T-cell (primary cell): ENCODE results near the gene EYA4. TPM values are rescaled to one million over a fixed set of nuclear protein-coding genes. Genes with fewer than 3 reads are reported as not detected.

Source experiments
- ATAC-seq, 4 experiments: fragments of 200-7000 bp in 3 of 4; fragments of 150-1000 bp in 1 of 4; cut with Tn5 transposase; replicated peaks in 1 of 4; 1 replicate in 3 of 4; 2 replicates in 1 of 4; pipeline ENCODE4 v1.10.0; 2021; ENCODE audit warnings: moderate library complexity in 3 of 4, mild to moderate bottlenecking in 2 of 4, moderate number of reproducible peaks in 1 of 4
- CTCF ChIA-PET, 2 donors: fragments of 300-600 bp; sonication (Branson Sonifier 250); formaldehyde crosslinking; loops; one replicate each; lab custom pipeline; 2022; ENCODE audit warnings: antibody characterized with exemption in 2 of 2; lab: Charles Lee
- POLR2A ChIA-PET, 2 donors: fragments of 300-600 bp; sonication (Branson Sonifier 250); formaldehyde crosslinking; loops; one replicate each; lab custom pipeline; 2022; ENCODE audit warnings: antibody characterized with exemption in 2 of 2; lab: Charles Lee
- DNase-seq, 35 experiments: peaks; one replicate each; pipeline versions ENCODE4 v3.0.0 to v3.0.0-alpha.2; 2013 to 2023
- H3K27ac ChIP-seq: one replicate; pipeline ENCODE4 v1.5.1; 2013; ENCODE audit warnings: low read length
- H3K27me3 ChIP-seq, 2 experiments: replicated peaks in 1 of 2; 1 replicate in 1 of 2; 2 replicates in 1 of 2; pipeline versions ENCODE4 v1.6.1 to v1.7.0; 2013; ENCODE audit warnings: low read length in 1 of 2, mixed read lengths in 1 of 2; ENCODE audit not compliant: control insufficient read depth in 2 of 2, insufficient read depth in 2 of 2; ENCODE audit errors: extremely low read depth in 1 of 2
- H3K36me3 ChIP-seq, 2 donors: 1 replicate in 1 of 2; 2 replicates in 1 of 2; pipeline versions ENCODE4 v1.6.1 to v1.7.0; 2013; ENCODE audit warnings: low read length in 1 of 2; ENCODE audit not compliant: control insufficient read depth in 2 of 2, insufficient read depth in 1 of 2; ENCODE audit errors: extremely low read depth in 1 of 2
- H3K4me1 ChIP-seq, 2 experiments: 1 replicate in 1 of 2; 2 replicates in 1 of 2; pipeline versions ENCODE4 v1.6.1 to v1.7.0; 2013; ENCODE audit warnings: low read length in 2 of 2, mixed read lengths in 1 of 2; ENCODE audit not compliant: insufficient read depth in 2 of 2, control insufficient read depth in 1 of 2; ENCODE audit errors: extremely low read depth in 1 of 2
- H3K4me3 ChIP-seq, 2 donors: 1 replicate in 1 of 2; 2 replicates in 1 of 2; pipeline versions ENCODE4 v1.5.1 to v1.7.0; 2013; ENCODE audit warnings: mild to moderate bottlenecking in 2 of 2, low read length in 1 of 2, moderate library complexity in 1 of 2; ENCODE audit not compliant: control insufficient read depth in 1 of 2; ENCODE audit errors: extremely low read depth in 1 of 2
- H3K9me3 ChIP-seq: 2 replicates; pipeline ENCODE4 v1.7.0; 2013
- H3K27ac Mint-ChIP-seq, 2 donors: one replicate each; pipeline ENCODE4 v1.8.0; 2020 to 2021; ENCODE audit warnings: mild to moderate bottlenecking in 2 of 2, mixed read lengths in 2 of 2
- H3K27me3 Mint-ChIP-seq, 2 donors: one replicate each; pipeline ENCODE4 v1.8.0; 2021 to 2022; ENCODE audit warnings: mixed read lengths in 2 of 2
- H3K36me3 Mint-ChIP-seq: one replicate; pipeline ENCODE4 v1.8.0; 2021; ENCODE audit warnings: mixed read lengths
- H3K4me1 Mint-ChIP-seq, 3 donors: one replicate each; pipeline ENCODE4 v1.8.0; 2020 to 2022; ENCODE audit warnings: mixed read lengths in 3 of 3, mild to moderate bottlenecking in 1 of 3
- H3K4me3 Mint-ChIP-seq, 3 donors: one replicate each; pipeline ENCODE4 v1.8.0; 2020 to 2022; ENCODE audit warnings: mild to moderate bottlenecking in 3 of 3, mixed read lengths in 3 of 3, moderate library complexity in 3 of 3
- H3K9me3 Mint-ChIP-seq, 3 donors: one replicate each; pipeline ENCODE4 v1.8.0; 2020 to 2022; ENCODE audit warnings: mixed read lengths in 3 of 3
- WGBS: methylation state at CpG from one replicate; pipeline ENCODE4 v1.1.5; 2013; ENCODE audit warnings: missing lambda C conversion rate; ENCODE audit not compliant: insufficient coverage; 5-methylcytosine and 5-hydroxymethylcytosine counted together
- total RNA-seq, 35 experiments: library from RNA in 6 of 35; stranded (reverse) in 6 of 35; fragments of 120-200 nt in 1 of 35; gene quantifications; one replicate each; pipeline versions ENCODE4 v1.2.1 to v1.2.4 and lab custom pipeline; 2013 to 2026

Gene EYA4, protein sequence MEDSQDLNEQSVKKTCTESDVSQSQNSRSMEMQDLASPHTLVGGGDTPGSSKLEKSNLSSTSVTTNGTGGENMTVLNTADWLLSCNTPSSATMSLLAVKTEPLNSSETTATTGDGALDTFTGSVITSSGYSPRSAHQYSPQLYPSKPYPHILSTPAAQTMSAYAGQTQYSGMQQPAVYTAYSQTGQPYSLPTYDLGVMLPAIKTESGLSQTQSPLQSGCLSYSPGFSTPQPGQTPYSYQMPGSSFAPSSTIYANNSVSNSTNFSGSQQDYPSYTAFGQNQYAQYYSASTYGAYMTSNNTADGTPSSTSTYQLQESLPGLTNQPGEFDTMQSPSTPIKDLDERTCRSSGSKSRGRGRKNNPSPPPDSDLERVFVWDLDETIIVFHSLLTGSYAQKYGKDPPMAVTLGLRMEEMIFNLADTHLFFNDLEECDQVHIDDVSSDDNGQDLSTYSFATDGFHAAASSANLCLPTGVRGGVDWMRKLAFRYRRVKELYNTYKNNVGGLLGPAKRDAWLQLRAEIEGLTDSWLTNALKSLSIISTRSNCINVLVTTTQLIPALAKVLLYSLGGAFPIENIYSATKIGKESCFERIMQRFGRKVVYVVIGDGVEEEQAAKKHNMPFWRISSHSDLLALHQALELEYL
- total RNA-seq: under 1 TPM in 1 of 5 donors, not detected in 4; 0.22 TPM
- not detected for total RNA-seq (2013)
- total RNA-seq (lab: John Stamatoyannopoulos, UW): 0 to 0.55 (median 0) reads per million in 29 experiments

DNA sequence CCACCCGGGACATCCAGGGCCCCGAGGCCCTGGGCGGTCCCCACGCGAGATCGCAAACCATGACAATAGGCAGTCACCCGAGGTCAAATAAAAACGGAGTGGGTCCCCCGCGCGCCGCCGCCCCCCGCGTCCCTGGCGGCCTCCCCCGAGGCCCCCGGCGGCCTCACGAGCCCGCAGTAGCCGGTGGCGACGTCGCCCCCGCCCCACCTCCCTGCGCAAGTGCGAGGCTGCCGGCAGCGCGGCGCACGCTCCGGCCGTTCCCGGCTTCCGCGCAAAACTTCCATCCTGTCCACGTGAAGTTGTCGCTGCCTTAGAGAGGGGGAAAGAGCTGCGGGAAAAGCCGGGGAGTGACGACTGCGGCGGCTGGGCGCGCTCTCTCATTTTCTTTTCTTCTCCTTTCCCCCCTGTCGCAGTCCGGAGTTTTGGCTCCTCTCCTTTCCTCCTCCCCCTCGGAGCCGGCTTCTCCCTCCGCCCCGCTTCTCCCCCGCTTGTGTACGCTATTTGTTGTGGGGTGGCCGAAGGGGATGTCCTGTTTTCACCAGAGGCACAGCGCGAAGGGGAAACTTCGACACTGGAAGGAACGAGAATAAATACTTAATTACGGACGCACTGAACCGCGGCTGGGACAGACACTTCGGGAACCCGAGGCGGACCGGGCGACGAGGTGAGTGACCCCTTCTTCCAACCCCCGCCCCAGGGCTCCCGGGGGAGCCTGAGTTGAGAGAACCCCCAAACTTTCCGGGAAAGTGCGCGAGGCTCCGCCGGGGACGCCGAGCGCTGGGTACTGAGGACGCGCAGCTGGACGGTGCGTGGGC lies at the start of gene EYA4:
Gene EYA4, plus strand, starts transcription at position 272 of the 815 bp plus-strand sequence. CDS start 33,424 bp downstream, outside the sequence.
- POLR2A ChIA-PET: no interaction called here
- H3K36me3 ChIP-seq: no peaks in the 10 kb centered on the region

DNA sequence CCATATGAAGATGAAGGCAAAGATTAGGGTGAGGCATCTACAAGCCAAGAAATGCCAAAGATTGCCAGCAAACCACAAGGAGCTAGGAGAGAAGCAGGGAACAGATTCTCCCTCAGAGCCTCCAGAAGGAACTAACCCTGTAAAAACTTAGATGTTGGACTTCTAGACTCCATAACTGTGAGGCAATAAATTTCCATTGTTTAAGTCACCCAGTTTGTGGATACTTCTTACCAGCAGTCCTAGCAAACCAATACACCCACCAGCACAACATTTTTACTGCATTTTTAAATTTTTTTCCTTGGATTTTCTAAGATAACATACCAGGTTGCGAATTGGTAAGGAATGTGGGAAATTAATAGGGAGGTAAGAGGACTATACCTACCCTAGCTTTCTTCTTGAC lies 47.8 kb upstream of the EYA4 start:
- Histone ChIP-seq H3K4me1 (no peaks in the 10 kb centered on the region), H3K9me3 (no peaks in the 10 kb centered on the region), H3K27ac (no peak overlapping the region), H3K27me3 (no peaks in the 10 kb centered on the region), H3K4me3 (no peak overlapping the region), H3K36me3 (no peaks in the 10 kb centered on the region)
- no peak for DNase-seq
- no peaks in the 10 kb centered on the region for H3K36me3 Mint-ChIP-seq
- H3K4me1 Mint-ChIP-seq: no peaks in the 10 kb centered on the region
- CTCF ChIA-PET: no interaction called here
- POLR2A ChIA-PET: no interaction called here
- no peaks in the 10 kb centered on the region for H3K9me3 Mint-ChIP-seq
- H3K27ac Mint-ChIP-seq: no peak overlapping the region
- no peak overlapping the region for H3K4me3 Mint-ChIP-seq
- no peak for ATAC-seq
- no CpG with 5 or more reads among the region's 1 CpG for WGBS
- H3K27me3 Mint-ChIP-seq: peaks cover 0 to 3% of the 10 kb centered on the region in 2 donors

More for the DNA sequence above, at the start of gene EYA4:
- no peak within 1 kb of the TSS for H3K4me3 ChIP-seq
- Mint-ChIP-seq H3K4me3 (peak within 1 kb of the TSS in 1 of 3 donors; percentile 30), H3K36me3 (no peaks in the 10 kb centered on the region), H3K27ac (peak within 1 kb of the TSS in 1 of 2 donors; percentile 27), H3K9me3 (no peaks in the 10 kb centered on the region), H3K27me3 (peaks cover 27 to 51% of the 10 kb centered on the region in 2 donors), H3K4me1 (peaks cover 0 to 16% (median 16%) of the 10 kb centered on the region in 3 donors)
- WGBS: 7% methylated on average over 67 of the region's 84 CpGs
- H3K27me3 ChIP-seq: peaks cover 25 to 29% of the 10 kb centered on the region in 2 experiments
- H3K9me3 ChIP-seq: no peaks in the 10 kb centered on the region
- no peaks in the 10 kb centered on the region for H3K4me1 ChIP-seq
- CTCF ChIA-PET: no interaction called here
- H3K27ac ChIP-seq: no peak within 1 kb of the TSS
- no peak for ATAC-seq
- no peak for DNase-seq

DNA sequence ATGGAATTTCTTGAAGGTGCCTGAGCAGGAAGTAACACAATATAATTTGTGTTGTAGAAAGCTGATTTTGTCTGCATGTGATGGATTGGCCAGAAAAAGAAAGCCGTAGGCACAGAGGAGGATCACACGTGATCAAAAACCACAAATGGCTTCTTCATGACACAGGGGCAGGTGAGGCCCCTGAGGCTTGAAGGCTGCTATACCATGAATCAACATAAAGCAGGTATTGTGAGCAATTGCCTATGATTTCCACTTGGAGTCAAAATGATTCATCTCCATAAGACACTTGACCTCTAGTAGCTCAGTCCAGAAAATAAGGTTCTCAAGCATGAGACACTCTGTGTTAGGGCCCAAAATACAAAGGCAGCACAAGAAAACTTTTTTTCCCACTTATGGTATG lies 42.4 kb upstream of the EYA4 start:
- WGBS: 58% methylated on average over 2 of the region's 2 CpGs
- Histone ChIP-seq H3K4me1 (no peaks in the 10 kb centered on the region), H3K27ac (no peak overlapping the region), H3K27me3 (no peaks in the 10 kb centered on the region), H3K9me3 (no peaks in the 10 kb centered on the region), H3K36me3 (no peaks in the 10 kb centered on the region), H3K4me3 (no peak overlapping the region)
- Mint-ChIP-seq H3K4me1 (no peaks in the 10 kb centered on the region), H3K9me3 (no peaks in the 10 kb centered on the region), H3K4me3 (no peak overlapping the region), H3K27me3 (no peaks in the 10 kb centered on the region), H3K36me3 (no peaks in the 10 kb centered on the region), H3K27ac (no peak overlapping the region)
- no peak for DNase-seq
- ChIA-PET POLR2A (no interaction called here), CTCF (no interaction called here)
- no peak for ATAC-seq

DNA sequence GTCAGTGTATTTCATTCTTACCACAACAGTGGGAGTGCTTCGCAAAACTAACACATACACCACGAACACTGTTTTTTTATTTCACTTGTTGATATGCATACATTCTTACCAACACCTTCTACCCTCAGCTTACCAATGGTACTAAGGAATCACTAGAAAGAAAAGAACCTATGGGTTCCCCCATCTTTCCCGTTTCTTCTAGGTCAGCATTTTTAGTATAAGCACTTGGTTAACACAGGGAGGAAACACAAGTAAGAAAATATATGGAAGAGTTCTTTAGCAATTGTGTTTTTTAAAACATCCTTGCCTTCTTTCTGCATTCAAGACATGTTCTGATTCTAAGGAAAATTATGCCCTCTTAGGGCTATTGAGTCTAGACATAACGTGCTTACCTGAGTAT lies 39.9 kb upstream of the EYA4 start:
- WGBS: 89% methylated on average over 2 of the region's 4 CpGs
- CTCF ChIA-PET: no interaction called here
- Histone ChIP-seq H3K36me3 (no peaks in the 10 kb centered on the region), H3K4me1 (no peaks in the 10 kb centered on the region), H3K27me3 (no peaks in the 10 kb centered on the region), H3K27ac (no peak overlapping the region), H3K4me3 (no peak overlapping the region), H3K9me3 (no peaks in the 10 kb centered on the region)
- POLR2A ChIA-PET: no interaction called here
- no peak overlapping the region for H3K27ac Mint-ChIP-seq
- no peaks in the 10 kb centered on the region for H3K4me1 Mint-ChIP-seq
- H3K36me3 Mint-ChIP-seq: no peaks in the 10 kb centered on the region
- no peak for ATAC-seq
- H3K27me3 Mint-ChIP-seq: no peaks in the 10 kb centered on the region
- no peaks in the 10 kb centered on the region for H3K9me3 Mint-ChIP-seq
- DNase-seq: no peak
- no peak overlapping the region for H3K4me3 Mint-ChIP-seq

DNA sequence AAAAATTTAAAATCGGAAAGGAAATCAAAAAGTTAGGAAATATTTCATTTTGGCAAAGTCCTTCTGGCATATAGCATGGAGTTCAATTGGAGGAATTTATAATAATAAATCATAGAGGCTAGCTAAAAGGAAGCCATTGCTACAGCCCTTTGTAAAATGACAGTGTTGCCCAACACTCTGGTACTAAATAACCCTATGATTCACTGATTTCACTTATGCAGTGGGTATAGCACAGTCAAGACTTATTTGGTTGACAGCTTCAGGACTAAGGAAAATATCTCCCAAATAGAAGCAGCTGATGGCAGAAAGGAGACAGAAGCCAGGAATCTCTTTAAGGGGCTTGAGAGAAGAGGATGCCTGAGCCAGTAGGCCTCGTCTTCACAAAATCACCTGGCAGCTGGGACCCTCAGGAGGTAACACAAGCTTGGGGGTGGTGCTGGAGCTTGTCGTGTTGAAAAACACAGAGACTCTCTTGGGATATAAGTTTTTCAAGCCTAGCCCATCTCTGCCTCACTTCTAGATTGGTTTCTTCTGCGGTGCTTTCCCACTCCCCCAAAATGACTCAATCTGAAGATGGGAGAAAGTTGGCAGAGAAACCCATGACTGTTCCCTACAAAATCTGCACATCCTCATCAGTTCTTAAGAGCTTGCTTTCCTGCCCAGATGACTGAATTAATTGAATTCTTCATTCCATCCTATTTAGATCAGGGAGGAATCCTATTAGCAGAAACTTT lies 38.4 kb upstream of the EYA4 start:
- H3K4me3 ChIP-seq: no peak overlapping the region
- no peak overlapping the region for H3K27ac ChIP-seq
- Mint-ChIP-seq H3K27me3 (no peaks in the 10 kb centered on the region), H3K27ac (no peak overlapping the region), H3K36me3 (no peaks in the 10 kb centered on the region), H3K9me3 (no peaks in the 10 kb centered on the region), H3K4me3 (no peak overlapping the region), H3K4me1 (no peaks in the 10 kb centered on the region)
- DNase-seq (no peak), ATAC-seq (no peak)
- no CpG with 5 or more reads among the region's 4 CpGs for WGBS
- H3K9me3 ChIP-seq: no peaks in the 10 kb centered on the region
- H3K27me3 ChIP-seq: no peaks in the 10 kb centered on the region
- no peaks in the 10 kb centered on the region for H3K4me1 ChIP-seq
- CTCF ChIA-PET: no interaction called here
- no peaks in the 10 kb centered on the region for H3K36me3 ChIP-seq
- POLR2A ChIA-PET: no interaction called here

DNA sequence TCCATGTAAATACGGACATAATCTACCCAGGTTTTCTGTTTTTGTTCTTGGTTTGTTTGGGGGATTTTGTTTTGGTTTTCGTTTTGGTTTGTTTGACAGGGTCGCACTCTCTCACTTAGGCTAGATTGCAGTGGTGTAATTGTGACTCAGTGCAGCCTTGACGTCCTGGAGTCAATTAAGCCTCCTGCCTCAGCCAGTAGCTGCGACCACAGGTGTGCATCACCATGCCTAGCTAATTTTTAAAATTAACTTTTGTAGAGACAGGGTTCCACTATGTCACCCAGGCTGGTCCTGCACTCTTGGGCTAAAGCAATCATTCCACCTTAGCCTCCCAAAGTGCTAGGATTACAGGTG lies 37.8 kb upstream of the EYA4 start:
- H3K4me3 ChIP-seq: no peak overlapping the region
- no peak overlapping the region for H3K27ac ChIP-seq
- H3K9me3 ChIP-seq: no peaks in the 10 kb centered on the region
- no peaks in the 10 kb centered on the region for H3K27me3 ChIP-seq
- H3K36me3 Mint-ChIP-seq: no peaks in the 10 kb centered on the region
- no peaks in the 10 kb centered on the region for H3K4me1 Mint-ChIP-seq
- no peaks in the 10 kb centered on the region for H3K27me3 Mint-ChIP-seq
- H3K9me3 Mint-ChIP-seq: no peaks in the 10 kb centered on the region
- no CpG with 5 or more reads among the region's 5 CpGs for WGBS
- H3K4me1 ChIP-seq: no peaks in the 10 kb centered on the region
- no peak for DNase-seq
- no peak for ATAC-seq
- no peak overlapping the region for H3K27ac Mint-ChIP-seq
- H3K4me3 Mint-ChIP-seq: no peak overlapping the region
- ChIA-PET POLR2A (no interaction called here), CTCF (no interaction called here)
- H3K36me3 ChIP-seq: no peaks in the 10 kb centered on the region
